ENCODE data around the gene RHOF. TPM values are rescaled to one million over a fixed set of nuclear protein-coding genes. Genes with fewer than 3 reads are reported as not detected.

The RHOF gene
- total and polyA plus RNA-seq, 2 of the 13 experiments (the other 11 are each of a cell fraction or from before 2014, with no cell fraction given), result 14.6 to 32.2 TPM

GRCh38 chr12:121831571-121832245 lies 38.2 kb upstream of the RHOF start:
- Histone ChIP-seq H3K79me2 (ENCODE audit: insufficient read depth, low read length) (no peaks in the 10 kb centered on the region), H3K9me3 (ENCODE audit: low read length) (no peaks in the 10 kb centered on the region), H3K27ac (ENCODE audit: extremely low read length, insufficient read depth, low read length) (no peak overlapping the region), H3K36me3 (replicated peaks in 1 of 2; ENCODE audit: control insufficient read depth in 1 of 2, insufficient read depth in 2 of 2, low read length in 2 of 2) (peaks cover 19 to 38% of the 10 kb centered on the region in 2 experiments; a peak in 4 of 5 replicates), H3K4me1 (ENCODE audit: insufficient read depth, low read length) (peaks cover 11% of the 10 kb centered on the region), H3K4me2 (ENCODE audit: low read depth, low read length) (no peak overlapping the region), H3K9ac (ENCODE audit: insufficient read depth, low read depth, low read length) (no peak overlapping the region), H3K4me3 (replicated peaks in 1 of 3; ENCODE audit: insufficient read depth in 1 of 3, low read depth in 2 of 3, low read length in 3 of 3) (no peak overlapping the region), H3K27me3 (ENCODE audit: control insufficient read depth in 1 of 2, insufficient read depth in 2 of 2, low read length in 2 of 2) (no peaks in the 10 kb centered on the region), H2AFZ (ENCODE audit: low read length) (no peak overlapping the region), H4K20me1 (ENCODE audit: insufficient read depth, low read length) (no peaks in the 10 kb centered on the region)
- BruUV-seq (replicated peaks), result no TSS peak
- TF ChIP-seq PCBP1 (IDR thresholded peaks at IDR 0.05; ENCODE audit: borderline replicate concordance, low read depth, low read length) (no peak), ZMYM4 (CRISPR knock-in tag; IDR thresholded peaks at IDR 0.05) (no peak), ZNF83 (CRISPR knock-in tag; IDR thresholded peaks at IDR 0.05; ENCODE audit: borderline replicate concordance) (no peak), ZNF747 (CRISPR knock-in tag; IDR thresholded peaks at IDR 0.05; ENCODE audit: borderline replicate concordance) (no peak), MTA1 (CRISPR knock-in tag; IDR thresholded peaks at IDR 0.05; ENCODE audit: borderline replicate concordance) (no peak), TBX3 (IDR thresholded peaks at IDR 0.05; ENCODE audit: borderline replicate concordance) (no peak), PAF1 (CRISPR knock-in tag; IDR thresholded peaks at IDR 0.05) (no peak), UBTF (CRISPR knock-in tag; IDR thresholded peaks at IDR 0.05) (no peak)
- DNase-seq (ENCODE audit: low spot score), result no peak
- ChIA-PET CTCF (ENCODE audit: low intra/inter-chr PET ratio, low total read pairs) (no interaction called here), POLR2A (no interaction called here)
- intact Hi-C loops (cut with micrococcal nuclease; ENCODE audit: unreplicated experiment), result no loop called here
- in situ Hi-C loops (cut with HindIII; ENCODE audit: extremely low pct_ligation_motif_present, low pct_unique_long_range_greater_than_20kb), result no loop called here
- 97% methylated on average over 19 of the region's 19 CpGs for WGBS (ENCODE audit: low lambda C conversion rate)
- FAIRE-seq, result no peak
- no peak for ATAC-seq

All from HepG2 (cell line).